K562 (cell line): ENCODE data around the gene PARD3B. TPM values are rescaled to one million over a fixed set of nuclear protein-coding genes. Genes with fewer than 3 reads are reported as not detected.

Experiments used
- ATAC-seq: fragments of 200-7000 bp; cut with Tn5 transposase; 3 replicates; pipeline ENCODE4 v1.9.1; 2020; ENCODE audit warnings: moderate library complexity
- BruUV-seq: library from RNA; stranded (reverse); fragments of 400-500 nt; replicated peaks from 2 replicates; lab custom pipeline; 2021; lab: Mats Ljungman, UMichigan
- CTCF ChIA-PET: fragments of 300-600 bp; formaldehyde crosslinking; extraction: SDS; loops from one replicate; lab custom pipeline; 2021; ENCODE audit warnings: low intra/inter-chr PET ratio; lab: Yijun Ruan, JAX
- POLR2A ChIA-PET: fragments of 300-600, 350-650 bp; sonication (Branson Sonifier 250); formaldehyde crosslinking; extraction: SDS; loops from one replicate; lab custom pipeline; 2021; ENCODE audit warnings: antibody characterized with exemption, inconsistent platforms; lab: Yijun Ruan, JAX
- DNase-seq, 4 experiments: peaks; one replicate each; pipeline versions ENCODE4 v3.0.0 to v3.0.0-alpha.2; 2011 to 2018; ENCODE audit warnings: low spot score in 3 of 4, mixed read lengths in 3 of 4; ENCODE audit errors: extremely low read depth in 1 of 4
- FAIRE-seq: peaks from 2 replicates; lab custom pipeline; 2011; peaks lifted over from hg19 to GRCh38; lab: Jason Lieb, UNC
- H2AFZ ChIP-seq: 2 replicates; pipeline ENCODE4 v1.6.0; 2011; ENCODE audit warnings: low read depth, low read length, control low read depth, inconsistent platforms
- H3K27ac ChIP-seq: fragments of 200-600 bp; 3 replicates; pipeline ENCODE4 v1.8.0; 2011; ENCODE audit warnings: low read depth, mild to moderate bottlenecking, control low read depth, inconsistent platforms, low read length, moderate library complexity, mixed read lengths; ENCODE audit errors: extremely low read depth
- H3K27me3 ChIP-seq, 2 experiments: fragments of 300-600 bp in 1 of 2; 2 replicates in 1 of 2; 3 replicates in 1 of 2; pipeline versions ENCODE4 v1.6.0 to v1.8.0; 2011; ENCODE audit warnings: inconsistent platforms in 2 of 2, low read length in 2 of 2, mild to moderate bottlenecking in 1 of 2, mixed read lengths in 1 of 2, moderate library complexity in 1 of 2; ENCODE audit not compliant: control insufficient read depth in 2 of 2, insufficient read depth in 2 of 2
- H3K36me3 ChIP-seq: fragments of 300-600 bp; 3 replicates; pipeline ENCODE4 v1.8.0; 2011; ENCODE audit warnings: mild to moderate bottlenecking, low read length, inconsistent platforms; ENCODE audit not compliant: control insufficient read depth, insufficient read depth
- H3K4me1 ChIP-seq, 2 experiments: fragments of 200-600 bp in 1 of 2; replicated peaks in 1 of 2; 2 replicates in 1 of 2; 3 replicates in 1 of 2; pipeline versions ENCODE4 v1.5.1 to v1.8.0; 2011; ENCODE audit warnings: inconsistent platforms in 2 of 2, low read length in 2 of 2, mild to moderate bottlenecking in 1 of 2, mixed read lengths in 1 of 2, moderate library complexity in 1 of 2; ENCODE audit not compliant: control insufficient read depth in 2 of 2, insufficient read depth in 2 of 2
- H3K4me2 ChIP-seq: 2 replicates; pipeline ENCODE4 v1.6.1; 2011; ENCODE audit warnings: low read length, control low read depth, inconsistent platforms, mixed read lengths; ENCODE audit not compliant: insufficient read depth
- H3K4me3 ChIP-seq: fragments of 200-600 bp; sonication (generic), shearing (Covaris generic); 2 replicates; pipeline ENCODE4 v1.5.1; 2016; ENCODE audit warnings: control low read depth, inconsistent platforms
- H3K79me2 ChIP-seq: fragments of 200-600 bp; 3 replicates; pipeline ENCODE4 v1.8.0; 2011; ENCODE audit warnings: low read length, inconsistent platforms; ENCODE audit not compliant: control insufficient read depth, insufficient read depth
- H3K9ac ChIP-seq, 2 experiments: 2 replicates each; pipeline versions ENCODE4 v1.6.0 to v1.6.1; 2011; ENCODE audit warnings: low read depth in 2 of 2, low read length in 2 of 2, control low read depth in 1 of 2, inconsistent platforms in 1 of 2, mild to moderate bottlenecking in 1 of 2, mixed read lengths in 1 of 2; ENCODE audit not compliant: insufficient read depth in 1 of 2
- H3K9me1 ChIP-seq: one replicate; pipeline ENCODE4 v1.6.0; 2011; ENCODE audit warnings: inconsistent platforms, mild to moderate bottlenecking, low read length, moderate library complexity; ENCODE audit not compliant: control insufficient read depth, insufficient read depth
- H3K9me3 ChIP-seq: replicated peaks from 2 replicates; pipeline ENCODE4 v1.5.1; 2011; ENCODE audit warnings: low read depth, low read length, inconsistent platforms; ENCODE audit not compliant: control insufficient read depth, insufficient read depth
- H4K20me1 ChIP-seq: replicated peaks from 2 replicates; pipeline ENCODE4 v1.6.1; 2011; ENCODE audit warnings: low read length, inconsistent platforms, mixed read lengths; ENCODE audit not compliant: control insufficient read depth, insufficient read depth
- GABPB2 ChIP-seq: fragments of 250-450 bp; sonication (Bioruptor Pico); conservative IDR thresholded peaks from 2 replicates; pipeline ENCODE4 v1.5.1; 2021; ENCODE audit warnings: mild to moderate bottlenecking
- MCM2 ChIP-seq: fragments of 450-650 bp; IDR thresholded peaks from 2 replicates; pipeline ENCODE4 v1.6.1; 2017; ENCODE audit warnings: low read depth, mild to moderate bottlenecking
- MCM3 ChIP-seq: fragments of 450-650 bp; IDR thresholded peaks from 2 replicates; pipeline ENCODE4 v1.6.1; 2016
- MEF2A ChIP-seq: IDR thresholded peaks from 2 replicates; pipeline ENCODE4 v1.6.1; 2011; ENCODE audit warnings: low read depth, mild to moderate bottlenecking, low read length, moderate library complexity; ENCODE audit not compliant: control insufficient read depth
- NCOR1 ChIP-seq: fragments of 450-650 bp; IDR thresholded peaks from 2 replicates; pipeline ENCODE4 v1.6.1; 2016; ENCODE audit warnings: mild to moderate bottlenecking, moderate library complexity
- ZKSCAN1 ChIP-seq: fragments of 150-350 bp; IDR thresholded peaks from 2 replicates; pipeline ENCODE4 v1.6.1; 2016; ENCODE audit warnings: low read depth, low read length
- WGBS: fragments of 100-300 bp; shearing (Covaris generic); methylation state at CpG from one replicate; pipeline ENCODE4 v1.1.6; 2016; ENCODE audit warnings: low coverage, mixed read lengths; ENCODE audit not compliant: insufficient coverage; ENCODE audit errors: missing lambda C conversion rate; 5-methylcytosine and 5-hydroxymethylcytosine counted together
- in situ Hi-C: fragments of 300-500 bp; cut with MboI; formaldehyde crosslinking; loops from 4 replicates; pipeline ENCODE4 v1.15.0; 2018; ENCODE audit warnings: inconsistent platforms, mixed read lengths
- intact Hi-C: fragments of 100-400 bp; cut with micrococcal nuclease; formaldehyde crosslinking; loops from 2 replicates; pipeline ENCODE4 v1.14.2; 2022
- polyA plus RNA-seq, 8 experiments: library from polyadenylated mRNA; depleted of rRNA in 4 of 8; stranded (reverse) in 5 of 8; unstranded in 3 of 8; fragments of >200 nt; fragmentation: Nextera tagmentation in 2 of 8; fragmentation: Illumina TruSeq in 1 of 8; extraction: Ambion mirVana in 2 of 8; extraction: Trizol in 1 of 8; gene quantifications; 2 replicates each; pipeline versions ENCODE4 v1.2.1 to v1.2.3, GENCODE V29; 2011 to 2014; ENCODE audit warnings: inconsistent platforms in 1 of 8, missing spikeins in 1 of 8
- total RNA-seq, 7 experiments: library from RNA; depleted of rRNA in 6 of 7; stranded (reverse); fragments of >200 nt in 6 of 7; fragmentation: Illumina TruSeq in 2 of 7; extraction: Trizol in 2 of 7; gene quantifications; 2 replicates each; pipeline versions ENCODE4 v1.2.1 to v1.2.3, GENCODE V29; 2011 to 2021; ENCODE audit warnings: low replicate concordance in 1 of 7
- TF ChIP-seq, protein P1 (sequence below), 2 experiments: fragments of 450-650 bp; conservative IDR thresholded peaks; 2 replicates each; pipeline ENCODE4 v1.6.1; 2017; ENCODE audit warnings: mild to moderate bottlenecking in 2 of 2, moderate library complexity in 2 of 2
- TF ChIP-seq, protein P2 (sequence below): fragments of 450-650 bp; IDR thresholded peaks from 2 replicates; pipeline ENCODE4 v1.6.1; 2016; ENCODE audit warnings: mild to moderate bottlenecking, moderate library complexity

The PARD3B gene
- total and polyA plus RNA-seq, 9 of the 15 experiments (the other 6 are each of a cell fraction or from before 2014, with no cell fraction given), result 0.15 to 3.0 (median 1.1) TPM

DNA sequence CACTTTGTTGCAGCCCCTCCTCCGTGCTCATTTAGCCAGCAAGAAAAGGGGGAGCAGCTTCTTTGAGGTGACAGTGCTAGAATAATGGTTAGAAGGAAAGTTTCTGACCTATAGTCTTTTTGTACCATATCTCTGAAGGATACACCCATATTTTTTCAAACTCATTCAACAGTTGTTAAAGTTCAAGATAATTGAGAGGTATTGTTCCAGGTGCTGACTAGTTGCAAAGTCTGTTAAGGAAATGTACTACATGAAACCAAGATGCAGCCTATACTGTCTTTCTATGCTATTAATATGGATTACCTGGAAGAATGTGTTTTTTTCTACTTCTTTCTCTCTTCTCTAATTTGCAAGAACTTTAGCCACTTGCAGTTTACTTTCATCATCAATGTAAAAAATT, 495.0 kb downstream of the PARD3B start (continued):
- no peak for TF ChIP-seq GABPB2 (CRISPR knock-in tag)
- TF ChIP-seq MCM3, result no peak
- no peak for TF ChIP-seq MCM2
- no peak for TF ChIP-seq NCOR1
- no peak for TF ChIP-seq MEF2A

DNA sequence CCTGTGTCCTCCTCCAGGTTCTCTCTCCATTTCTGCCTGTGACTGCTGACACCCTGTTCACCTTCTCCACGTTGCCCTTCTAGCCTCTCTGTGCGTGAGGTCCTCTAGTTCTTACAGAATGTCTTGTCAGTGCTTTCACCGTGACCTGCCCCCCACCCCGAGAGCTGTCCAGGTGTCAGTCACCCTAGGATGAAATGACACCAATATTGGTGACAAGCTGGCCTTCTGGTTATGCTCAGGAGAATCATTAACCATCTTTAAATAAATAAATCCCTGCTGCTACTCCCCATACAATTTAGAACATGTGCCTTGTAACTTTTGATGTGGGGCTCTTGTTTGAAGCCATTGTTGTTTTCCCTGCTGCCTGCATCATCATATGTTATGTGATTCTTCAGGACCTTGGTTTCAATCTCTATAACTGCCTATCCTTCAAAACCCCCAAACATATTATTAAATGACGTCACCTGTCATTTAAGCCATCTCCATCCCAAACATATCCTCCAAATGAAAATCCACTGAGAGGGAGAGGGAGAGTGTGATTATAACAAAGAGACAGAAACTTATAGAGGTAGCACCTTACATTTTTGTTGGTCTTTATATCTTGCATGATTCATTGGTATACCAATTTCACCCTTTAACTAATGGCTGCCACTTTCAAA, 496.3 kb downstream of the PARD3B start:
- TF ChIP-seq, protein P1, sequence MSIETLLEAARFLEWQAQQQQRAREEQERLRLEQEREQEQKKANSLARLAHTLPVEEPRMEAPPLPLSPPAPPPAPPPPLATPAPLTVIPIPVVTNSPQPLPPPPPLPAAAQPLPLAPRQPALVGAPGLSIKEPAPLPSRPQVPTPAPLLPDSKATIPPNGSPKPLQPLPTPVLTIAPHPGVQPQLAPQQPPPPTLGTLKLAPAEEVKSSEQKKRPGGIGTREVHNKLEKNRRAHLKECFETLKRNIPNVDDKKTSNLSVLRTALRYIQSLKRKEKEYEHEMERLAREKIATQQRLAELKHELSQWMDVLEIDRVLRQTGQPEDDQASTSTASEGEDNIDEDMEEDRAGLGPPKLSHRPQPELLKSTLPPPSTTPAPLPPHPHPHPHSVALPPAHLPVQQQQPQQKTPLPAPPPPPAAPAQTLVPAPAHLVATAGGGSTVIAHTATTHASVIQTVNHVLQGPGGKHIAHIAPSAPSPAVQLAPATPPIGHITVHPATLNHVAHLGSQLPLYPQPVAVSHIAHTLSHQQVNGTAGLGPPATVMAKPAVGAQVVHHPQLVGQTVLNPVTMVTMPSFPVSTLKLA (conservative IDR thresholded peaks at IDR 0.05), result no peak
- TF ChIP-seq, protein P2, sequence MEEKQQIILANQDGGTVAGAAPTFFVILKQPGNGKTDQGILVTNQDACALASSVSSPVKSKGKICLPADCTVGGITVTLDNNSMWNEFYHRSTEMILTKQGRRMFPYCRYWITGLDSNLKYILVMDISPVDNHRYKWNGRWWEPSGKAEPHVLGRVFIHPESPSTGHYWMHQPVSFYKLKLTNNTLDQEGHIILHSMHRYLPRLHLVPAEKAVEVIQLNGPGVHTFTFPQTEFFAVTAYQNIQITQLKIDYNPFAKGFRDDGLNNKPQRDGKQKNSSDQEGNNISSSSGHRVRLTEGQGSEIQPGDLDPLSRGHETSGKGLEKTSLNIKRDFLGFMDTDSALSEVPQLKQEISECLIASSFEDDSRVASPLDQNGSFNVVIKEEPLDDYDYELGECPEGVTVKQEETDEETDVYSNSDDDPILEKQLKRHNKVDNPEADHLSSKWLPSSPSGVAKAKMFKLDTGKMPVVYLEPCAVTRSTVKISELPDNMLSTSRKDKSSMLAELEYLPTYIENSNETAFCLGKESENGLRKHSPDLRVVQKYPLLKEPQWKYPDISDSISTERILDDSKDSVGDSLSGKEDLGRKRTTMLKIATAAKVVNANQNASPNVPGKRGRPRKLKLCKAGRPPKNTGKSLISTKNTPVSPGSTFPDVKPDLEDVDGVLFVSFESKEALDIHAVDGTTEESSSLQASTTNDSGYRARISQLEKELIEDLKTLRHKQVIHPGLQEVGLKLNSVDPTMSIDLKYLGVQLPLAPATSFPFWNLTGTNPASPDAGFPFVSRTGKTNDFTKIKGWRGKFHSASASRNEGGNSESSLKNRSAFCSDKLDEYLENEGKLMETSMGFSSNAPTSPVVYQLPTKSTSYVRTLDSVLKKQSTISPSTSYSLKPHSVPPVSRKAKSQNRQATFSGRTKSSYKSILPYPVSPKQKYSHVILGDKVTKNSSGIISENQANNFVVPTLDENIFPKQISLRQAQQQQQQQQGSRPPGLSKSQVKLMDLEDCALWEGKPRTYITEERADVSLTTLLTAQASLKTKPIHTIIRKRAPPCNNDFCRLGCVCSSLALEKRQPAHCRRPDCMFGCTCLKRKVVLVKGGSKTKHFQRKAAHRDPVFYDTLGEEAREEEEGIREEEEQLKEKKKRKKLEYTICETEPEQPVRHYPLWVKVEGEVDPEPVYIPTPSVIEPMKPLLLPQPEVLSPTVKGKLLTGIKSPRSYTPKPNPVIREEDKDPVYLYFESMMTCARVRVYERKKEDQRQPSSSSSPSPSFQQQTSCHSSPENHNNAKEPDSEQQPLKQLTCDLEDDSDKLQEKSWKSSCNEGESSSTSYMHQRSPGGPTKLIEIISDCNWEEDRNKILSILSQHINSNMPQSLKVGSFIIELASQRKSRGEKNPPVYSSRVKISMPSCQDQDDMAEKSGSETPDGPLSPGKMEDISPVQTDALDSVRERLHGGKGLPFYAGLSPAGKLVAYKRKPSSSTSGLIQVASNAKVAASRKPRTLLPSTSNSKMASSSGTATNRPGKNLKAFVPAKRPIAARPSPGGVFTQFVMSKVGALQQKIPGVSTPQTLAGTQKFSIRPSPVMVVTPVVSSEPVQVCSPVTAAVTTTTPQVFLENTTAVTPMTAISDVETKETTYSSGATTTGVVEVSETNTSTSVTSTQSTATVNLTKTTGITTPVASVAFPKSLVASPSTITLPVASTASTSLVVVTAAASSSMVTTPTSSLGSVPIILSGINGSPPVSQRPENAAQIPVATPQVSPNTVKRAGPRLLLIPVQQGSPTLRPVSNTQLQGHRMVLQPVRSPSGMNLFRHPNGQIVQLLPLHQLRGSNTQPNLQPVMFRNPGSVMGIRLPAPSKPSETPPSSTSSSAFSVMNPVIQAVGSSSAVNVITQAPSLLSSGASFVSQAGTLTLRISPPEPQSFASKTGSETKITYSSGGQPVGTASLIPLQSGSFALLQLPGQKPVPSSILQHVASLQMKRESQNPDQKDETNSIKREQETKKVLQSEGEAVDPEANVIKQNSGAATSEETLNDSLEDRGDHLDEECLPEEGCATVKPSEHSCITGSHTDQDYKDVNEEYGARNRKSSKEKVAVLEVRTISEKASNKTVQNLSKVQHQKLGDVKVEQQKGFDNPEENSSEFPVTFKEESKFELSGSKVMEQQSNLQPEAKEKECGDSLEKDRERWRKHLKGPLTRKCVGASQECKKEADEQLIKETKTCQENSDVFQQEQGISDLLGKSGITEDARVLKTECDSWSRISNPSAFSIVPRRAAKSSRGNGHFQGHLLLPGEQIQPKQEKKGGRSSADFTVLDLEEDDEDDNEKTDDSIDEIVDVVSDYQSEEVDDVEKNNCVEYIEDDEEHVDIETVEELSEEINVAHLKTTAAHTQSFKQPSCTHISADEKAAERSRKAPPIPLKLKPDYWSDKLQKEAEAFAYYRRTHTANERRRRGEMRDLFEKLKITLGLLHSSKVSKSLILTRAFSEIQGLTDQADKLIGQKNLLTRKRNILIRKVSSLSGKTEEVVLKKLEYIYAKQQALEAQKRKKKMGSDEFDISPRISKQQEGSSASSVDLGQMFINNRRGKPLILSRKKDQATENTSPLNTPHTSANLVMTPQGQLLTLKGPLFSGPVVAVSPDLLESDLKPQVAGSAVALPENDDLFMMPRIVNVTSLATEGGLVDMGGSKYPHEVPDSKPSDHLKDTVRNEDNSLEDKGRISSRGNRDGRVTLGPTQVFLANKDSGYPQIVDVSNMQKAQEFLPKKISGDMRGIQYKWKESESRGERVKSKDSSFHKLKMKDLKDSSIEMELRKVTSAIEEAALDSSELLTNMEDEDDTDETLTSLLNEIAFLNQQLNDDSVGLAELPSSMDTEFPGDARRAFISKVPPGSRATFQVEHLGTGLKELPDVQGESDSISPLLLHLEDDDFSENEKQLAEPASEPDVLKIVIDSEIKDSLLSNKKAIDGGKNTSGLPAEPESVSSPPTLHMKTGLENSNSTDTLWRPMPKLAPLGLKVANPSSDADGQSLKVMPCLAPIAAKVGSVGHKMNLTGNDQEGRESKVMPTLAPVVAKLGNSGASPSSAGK, result no peak
- TF ChIP-seq ZKSCAN1, result no peak
- WGBS, result 29% methylated on average over 4 of the region's 5 CpGs
- Histone ChIP-seq H3K27ac (no peak overlapping the region), H2AFZ (no peak overlapping the region), H3K36me3 (no peaks in the 10 kb centered on the region), H3K4me2 (no peak overlapping the region), H3K9me1 (no peaks in the 10 kb centered on the region), H3K9ac (no peak overlapping the region), H3K79me2 (no peaks in the 10 kb centered on the region), H3K27me3 (no peaks in the 10 kb centered on the region), H3K4me1 (no peaks in the 10 kb centered on the region), H4K20me1 (no peaks in the 10 kb centered on the region), H3K4me3 (no peak overlapping the region), H3K9me3 (no peaks in the 10 kb centered on the region)
- POLR2A ChIA-PET, result no interaction called here
- FAIRE-seq, result no peak
- ATAC-seq, result no peak
- DNase-seq, result no peak
- in situ Hi-C loops (no loop called here), intact Hi-C loops (no loop called here)
- CTCF ChIA-PET, result no interaction called here
- no TSS peak for BruUV-seq
